ENCODE data around the gene NOL4L. TPM values are rescaled to one million over a fixed set of nuclear protein-coding genes. Genes with fewer than 3 reads are reported as not detected.

Gene NOL4L
- total and polyA plus RNA-seq, 2 donors (not counting 3 experiments of a cell fraction or from before 2014, with no cell fraction given): 55.2 to 79.6 TPM

- H3K36me3 ChIP-seq (ENCODE audit: control insufficient read depth in 2 of 2, extremely low read depth in 1 of 2, insufficient read depth in 2 of 2, low read length in 2 of 2): peaks cover 0 to 2% of the 10 kb centered on the region in 2 experiments
- ChIA-PET POLR2A (no interaction called here), CTCF (interaction anchor here (1.0 to 1.6 kb wide), 3 partner anchors 9 to 252 kb away, joined by 3 to 4 read pairs (median 4); no protein-coding TSS in a partner anchor)
- dilution Hi-C loops (cut with MboI; ENCODE audit: extremely low pct_ligation_motif_present, low sequenced_read_pairs): no loop called here
- H3K9me1 ChIP-seq (replicated peaks; ENCODE audit: control insufficient read depth, extremely low read depth, insufficient read depth, low read length): no peaks in the 10 kb centered on the region
- intact Hi-C loops (cut with micrococcal nuclease): loop anchor here (5.0 kb wide), 1 partner anchor 33 kb away; no protein-coding TSS in a partner anchor
- FAIRE-seq: no peak
- no peaks in the 10 kb centered on the region for H3K4me1 ChIP-seq (ENCODE audit: control insufficient read depth, extremely low read depth, insufficient read depth, low read length)
- TF ChIP-seq POLR2A (IDR thresholded peaks at IDR 0.05; ENCODE audit: low read depth, low read length) (no peak), CTCF (IDR thresholded peaks at IDR 0.05; ENCODE audit: extremely low read depth in 1 of 2, insufficient read depth in 1 of 2, low read depth in 1 of 2, low read length in 2 of 2) (no peak), MYC (IDR thresholded peaks at IDR 0.05; ENCODE audit: low read depth, low read length) (no peak), POLR2AphosphoS5 (IDR thresholded peaks at IDR 0.05; ENCODE audit: insufficient read depth, low read depth, low read length) (no peak), GATA2 (IDR thresholded peaks at IDR 0.05; ENCODE audit: insufficient read depth, insufficient read length, low read depth, low read length) (no peak), EZH2 (IDR thresholded peaks at IDR 0.05; ENCODE audit: borderline replicate concordance, low read depth, low read length, severe bottlenecking) (no peak), JUN (IDR thresholded peaks at IDR 0.05; ENCODE audit: borderline replicate concordance, insufficient read depth, insufficient read length, low read depth) (no peak), MAX (IDR thresholded peaks at IDR 0.05; ENCODE audit: insufficient read depth, insufficient read length) (no peak), FOS (IDR thresholded peaks at IDR 0.05; ENCODE audit: borderline replicate concordance, insufficient read depth, low read length) (no peak)
- no peak overlapping the region for H3K9ac ChIP-seq (replicated peaks; ENCODE audit: extremely low read depth, insufficient read depth, low read length)
- no peaks in the 10 kb centered on the region for H3K9me3 ChIP-seq (replicated peaks; ENCODE audit: control insufficient read depth, insufficient read depth, low read length)
- H3K27ac ChIP-seq (ENCODE audit: insufficient read depth, low read depth, low read length): no peak overlapping the region
- no peak overlapping the region for H3K4me2 ChIP-seq (ENCODE audit: insufficient read depth, low read length)
- no peak overlapping the region for H2AFZ ChIP-seq (ENCODE audit: low read depth, low read length)
- no peak overlapping the region for H3K4me3 ChIP-seq (replicated peaks in 1 of 3; ENCODE audit: insufficient read depth in 1 of 3, low read depth in 1 of 3, low read length in 3 of 3)
- H3K79me2 ChIP-seq (ENCODE audit: control insufficient read depth, insufficient read depth, low read length): peaks cover 84% of the 10 kb centered on the region
- DNase-seq (ENCODE audit: low read depth, low spot score): no peak
- no peaks in the 10 kb centered on the region for H3K27me3 ChIP-seq (ENCODE audit: control insufficient read depth in 2 of 2, insufficient read depth in 2 of 2, low read length in 2 of 2)
- H4K20me1 ChIP-seq (replicated peaks; ENCODE audit: control insufficient read depth, extremely low read depth, insufficient read depth, low read length): peaks cover 4% of the 10 kb centered on the region
- BruUV-seq (replicated peaks): no TSS peak
Observed at GRCh38 chr20:32400476-32400875, 184.7 kb downstream of the NOL4L start.

Data from endothelial cell of umbilical vein (primary cell).